Epithelial cell of prostate (primary cell): ENCODE data around the gene CLVS2.

Experiments
- DNase-seq: peaks from one replicate; pipeline ENCODE4 v3.0.0-alpha.2; 2011; ENCODE audit warnings: low read depth, low spot score
- H3K27ac ChIP-seq: fragments of 450-650 bp; 2 replicates; pipeline ENCODE4 v1.5.1; 2017; ENCODE audit warnings: mild to moderate bottlenecking

CLVS2 gene, protein sequence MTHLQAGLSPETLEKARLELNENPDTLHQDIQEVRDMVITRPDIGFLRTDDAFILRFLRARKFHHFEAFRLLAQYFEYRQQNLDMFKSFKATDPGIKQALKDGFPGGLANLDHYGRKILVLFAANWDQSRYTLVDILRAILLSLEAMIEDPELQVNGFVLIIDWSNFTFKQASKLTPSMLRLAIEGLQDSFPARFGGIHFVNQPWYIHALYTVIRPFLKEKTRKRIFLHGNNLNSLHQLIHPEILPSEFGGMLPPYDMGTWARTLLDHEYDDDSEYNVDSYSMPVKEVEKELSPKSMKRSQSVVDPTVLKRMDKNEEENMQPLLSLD

DNA sequence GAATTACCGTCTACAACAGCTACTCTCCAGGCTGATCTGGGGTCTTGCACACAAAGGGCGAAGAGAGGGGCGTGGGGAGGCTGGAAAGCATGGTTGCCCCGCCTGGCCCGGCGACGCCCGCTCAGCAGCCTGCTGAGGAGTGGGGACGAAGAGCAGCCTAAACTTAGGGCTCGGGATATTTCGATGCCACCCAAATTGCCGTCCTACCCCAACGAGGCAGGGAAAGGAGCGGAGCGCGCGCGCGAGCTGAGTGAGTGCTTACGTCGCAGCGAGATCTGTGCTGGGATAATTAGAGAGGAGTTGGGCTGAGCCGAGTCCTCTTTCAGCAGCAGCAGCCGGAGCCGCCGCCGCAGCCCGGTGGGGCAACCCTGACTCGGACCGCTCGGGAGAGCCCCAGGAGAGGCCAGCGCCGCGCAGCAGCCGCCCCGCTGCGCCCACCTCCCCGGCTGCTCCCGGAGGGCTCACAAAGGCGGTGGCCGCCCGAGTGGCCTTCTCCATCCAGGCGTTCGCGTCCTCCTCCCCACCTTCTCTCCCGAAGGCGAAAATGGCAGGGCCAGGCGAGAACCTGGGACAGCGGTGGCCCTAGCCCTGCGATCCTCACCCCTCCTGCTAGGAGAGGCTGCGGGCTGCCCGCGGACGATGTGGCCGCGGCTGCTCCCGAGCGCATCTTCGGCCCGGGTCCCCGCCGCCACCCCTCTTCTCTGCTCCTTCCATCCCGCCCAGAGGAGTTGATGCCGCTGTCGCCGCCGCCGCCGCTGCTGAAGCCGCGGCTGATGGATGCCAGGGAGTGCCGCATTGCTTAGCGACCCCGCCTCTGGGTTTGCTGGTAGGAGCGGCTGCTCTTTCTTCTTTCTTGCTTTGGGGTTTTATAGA lies at the start of gene CLVS2:
Gene CLVS2, plus strand, starts transcription at position 315 of the 873 bp plus-strand sequence. CDS start 1,543 bp downstream, outside the sequence.
- no peak for DNase-seq
- H3K27ac ChIP-seq = no peak within 1 kb of the TSS

- no peak overlapping the region for H3K27ac ChIP-seq
- no peak for DNase-seq
These were observed 48.7 kb upstream of the CLVS2 start for GRCh38 chr6:122947355-122947754.

- H3K27ac ChIP-seq = no peak overlapping the region
- DNase-seq = no peak
These were observed 42.3 kb upstream of the CLVS2 start for GRCh38 chr6:122953766-122954165.

DNA sequence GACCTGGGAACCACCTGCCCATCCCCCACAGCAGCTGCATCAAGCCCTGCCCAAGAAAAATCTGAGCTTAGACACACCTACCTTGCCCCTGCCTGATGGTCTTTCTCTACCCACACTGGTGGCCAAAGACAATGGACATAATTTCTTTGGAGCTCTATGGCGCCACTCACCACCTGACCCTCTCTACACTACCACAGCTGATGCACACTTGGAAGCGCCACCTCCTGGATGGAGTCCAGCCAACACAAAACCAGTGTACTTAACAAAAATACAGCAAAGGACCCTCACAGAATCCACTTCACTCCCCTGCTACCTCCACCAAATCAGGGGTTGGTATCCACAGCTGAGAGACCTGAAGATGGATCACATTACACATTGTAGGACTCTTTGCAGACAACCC lies 39.7 kb upstream of the CLVS2 start:
- DNase-seq = no peak

GRCh38 chr6:122962000-122962624 lies 33.9 kb upstream of the CLVS2 start:
- DNase-seq = no peak
- H3K27ac ChIP-seq = no peak overlapping the region

More for the DNA sequence above, 39.7 kb upstream of the CLVS2 start:
- no peak overlapping the region for H3K27ac ChIP-seq

DNA sequence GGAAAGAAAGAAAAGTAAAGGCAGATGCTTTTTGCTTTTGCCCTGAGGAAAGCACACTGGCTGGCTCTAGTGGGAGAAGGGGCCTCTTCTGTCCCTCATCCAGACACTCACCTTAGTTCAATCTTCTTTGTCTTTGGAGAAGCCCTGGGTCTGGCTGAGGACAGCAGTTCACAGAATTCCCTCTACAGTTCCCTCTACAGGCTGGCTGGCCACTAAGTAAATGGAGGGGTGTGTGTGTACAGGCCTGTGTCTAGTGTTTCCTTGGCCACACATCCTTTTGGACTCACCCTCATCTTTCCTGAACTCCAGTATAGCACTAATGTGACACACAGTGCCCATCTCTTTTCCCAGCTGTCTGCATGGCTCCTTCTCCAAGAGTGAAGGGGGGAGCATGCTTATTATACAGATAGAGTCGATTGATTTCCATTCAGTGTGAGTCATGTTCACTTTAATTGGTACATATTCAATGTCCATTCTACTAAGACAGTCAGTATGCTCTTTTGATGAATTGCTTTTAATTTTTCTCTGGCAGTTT lies 26.0 kb upstream of the CLVS2 start:
- DNase-seq = no peak
- H3K27ac ChIP-seq = no peak overlapping the region

DNA sequence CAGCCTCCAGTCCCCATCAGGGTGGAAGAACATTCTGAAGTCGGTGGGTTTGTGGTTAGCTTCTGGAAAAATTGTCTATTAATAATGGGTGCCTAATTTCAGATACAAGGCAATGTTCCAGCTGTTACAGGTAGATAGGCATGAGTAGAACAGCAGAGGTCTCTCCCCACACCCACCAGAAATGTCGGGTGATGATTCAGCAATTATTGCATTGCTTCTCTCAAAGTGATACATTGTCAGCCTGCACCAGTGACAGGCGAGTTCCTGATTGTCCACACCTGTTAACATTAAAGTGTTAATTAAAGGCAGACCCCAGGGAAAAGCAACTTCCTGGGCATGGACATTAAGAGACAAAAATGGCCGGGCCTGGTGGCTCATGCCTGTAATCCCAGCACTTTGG lies 18.9 kb upstream of the CLVS2 start:
- DNase-seq = no peak

DNA sequence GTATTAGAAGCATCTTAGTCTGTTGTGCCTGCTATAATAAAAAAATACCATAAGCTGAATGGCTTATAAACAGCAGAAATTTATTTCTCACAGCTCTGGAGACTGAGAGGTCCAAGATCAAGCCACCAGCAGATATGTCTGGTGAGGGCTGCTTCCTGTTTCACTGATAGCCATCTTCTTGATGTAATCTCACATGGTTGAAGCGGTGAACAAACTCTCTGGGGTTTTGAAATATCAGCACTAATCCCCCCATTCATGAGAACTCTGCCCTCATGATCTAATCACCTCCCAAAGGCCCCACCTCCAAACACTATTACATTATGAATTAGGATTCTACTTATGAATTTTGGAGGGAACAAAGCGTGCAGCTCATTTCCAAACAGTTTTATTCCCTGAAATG lies 11.6 kb upstream of the CLVS2 start:
- no peak overlapping the region for H3K27ac ChIP-seq

More for the DNA sequence above, 18.9 kb upstream of the CLVS2 start:
- H3K27ac ChIP-seq = no peak overlapping the region

DNA sequence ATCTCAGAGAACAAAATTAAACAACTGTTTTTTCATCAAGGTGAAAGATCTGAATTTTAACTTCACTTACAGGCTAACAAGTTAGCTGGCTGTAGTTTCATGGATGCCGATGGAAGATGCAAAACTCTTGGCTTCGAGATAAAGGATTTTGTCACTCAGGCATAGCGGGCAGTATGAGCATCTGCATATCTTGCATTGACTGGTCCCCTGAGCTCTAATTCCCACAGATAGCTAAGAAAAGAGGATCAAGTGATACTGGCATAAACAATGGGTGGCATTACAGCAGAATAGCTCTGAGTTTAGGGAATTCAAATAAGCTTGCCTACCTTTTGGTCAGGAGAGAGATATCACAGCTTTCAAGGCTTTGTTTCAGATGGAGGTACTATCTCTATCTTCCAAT lies 1.8 kb upstream of the CLVS2 start:
- no peak overlapping the region for H3K27ac ChIP-seq
- no peak for DNase-seq

More for the DNA sequence above, 11.6 kb upstream of the CLVS2 start:
- no peak for DNase-seq

DNA sequence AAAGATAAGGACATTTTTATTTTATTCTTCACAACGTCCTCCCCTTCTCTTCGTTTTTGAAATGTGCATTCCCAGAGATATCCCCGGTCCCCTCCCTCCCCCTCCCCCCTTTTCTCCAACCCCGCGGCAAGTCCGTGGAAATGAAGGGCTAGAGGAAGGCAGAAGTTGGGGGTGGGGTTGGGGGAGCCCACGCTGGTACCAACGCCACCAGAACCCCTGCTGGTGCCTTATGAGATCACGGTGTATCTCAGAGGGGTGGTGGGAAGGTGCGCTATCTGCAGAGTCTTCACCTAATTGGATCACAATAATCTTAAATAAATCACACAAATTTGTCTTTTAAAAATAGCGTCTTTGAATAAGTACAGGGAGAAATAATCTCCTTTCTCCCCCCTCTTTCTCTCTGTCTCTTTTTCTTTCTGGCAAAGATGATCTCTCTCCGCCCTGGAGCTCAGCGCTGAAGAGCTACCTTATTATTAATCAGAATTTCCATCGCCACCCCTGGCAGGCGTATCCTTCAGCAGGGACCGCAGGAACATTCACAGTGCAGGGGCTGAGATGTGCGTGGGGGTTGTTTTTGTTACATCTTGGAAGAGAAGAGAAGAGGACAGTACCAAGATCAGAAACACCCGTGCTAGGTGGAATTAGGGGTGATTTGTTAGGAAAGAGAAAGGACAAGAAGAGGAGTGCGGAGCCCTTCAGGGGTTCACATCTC lies 915 bp downstream of the CLVS2 start:
- no peak overlapping the region for H3K27ac ChIP-seq
- DNase-seq = no peak

DNA sequence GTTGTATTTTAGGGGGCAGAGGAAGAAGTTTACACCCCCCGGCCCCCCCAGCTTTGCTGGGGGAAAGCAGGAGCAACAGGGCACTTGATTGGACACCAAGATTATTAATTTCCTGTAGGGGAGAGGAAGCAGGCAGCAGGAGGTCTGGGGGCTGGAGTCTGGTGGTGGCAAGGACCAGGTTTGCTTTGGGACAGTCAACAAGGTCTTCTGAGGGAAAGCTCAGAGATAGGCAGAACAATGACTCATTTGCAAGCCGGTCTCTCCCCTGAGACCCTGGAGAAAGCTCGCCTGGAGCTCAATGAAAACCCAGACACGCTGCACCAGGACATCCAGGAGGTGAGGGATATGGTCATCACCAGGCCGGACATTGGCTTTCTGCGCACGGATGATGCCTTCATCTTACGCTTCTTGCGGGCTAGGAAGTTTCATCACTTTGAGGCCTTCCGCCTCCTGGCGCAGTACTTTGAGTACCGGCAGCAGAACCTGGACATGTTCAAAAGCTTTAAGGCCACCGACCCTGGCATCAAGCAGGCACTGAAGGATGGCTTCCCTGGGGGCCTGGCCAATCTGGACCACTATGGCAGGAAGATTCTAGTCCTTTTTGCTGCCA lies 1.6 kb downstream of the CLVS2 start:
- no peak for DNase-seq
- H3K27ac ChIP-seq = no peak overlapping the region

DNA sequence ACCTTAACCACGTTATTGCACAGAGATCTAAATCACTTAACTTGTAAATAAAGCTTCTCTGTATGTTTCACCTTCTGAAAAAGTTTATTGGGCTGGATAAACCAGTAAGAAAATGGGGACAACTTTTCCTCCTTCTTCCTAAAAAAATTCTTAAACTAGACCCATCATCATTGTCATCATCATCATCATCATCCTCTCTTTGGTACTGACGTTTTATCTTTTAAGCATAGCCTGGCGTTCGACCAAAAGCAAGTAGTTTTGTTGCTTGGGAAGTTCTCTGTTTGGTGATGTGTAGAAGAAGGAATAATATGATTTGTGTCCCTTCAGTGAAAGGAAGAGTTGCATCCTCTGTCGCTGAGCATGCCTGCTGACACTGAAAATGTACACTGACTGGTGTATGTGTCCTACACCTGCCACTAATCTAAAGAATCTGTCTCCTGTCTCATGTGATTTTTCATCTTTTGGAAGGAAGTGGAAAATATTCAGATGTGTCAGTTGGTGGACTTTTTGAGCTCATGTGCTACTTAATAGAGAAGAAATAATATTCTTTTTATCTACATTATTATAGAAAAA lies 2.5 kb downstream of the CLVS2 start:
- DNase-seq = no peak

GRCh38 chr6:123000244-123000770 lies 4.3 kb downstream of the CLVS2 start:
- DNase-seq = no peak
- no peak overlapping the region for H3K27ac ChIP-seq

More for the DNA sequence above, 2.5 kb downstream of the CLVS2 start:
- H3K27ac ChIP-seq = no peak overlapping the region

- no peak for DNase-seq
These were observed 5.5 kb downstream of the CLVS2 start for GRCh38 chr6:123001540-123001939.

DNA sequence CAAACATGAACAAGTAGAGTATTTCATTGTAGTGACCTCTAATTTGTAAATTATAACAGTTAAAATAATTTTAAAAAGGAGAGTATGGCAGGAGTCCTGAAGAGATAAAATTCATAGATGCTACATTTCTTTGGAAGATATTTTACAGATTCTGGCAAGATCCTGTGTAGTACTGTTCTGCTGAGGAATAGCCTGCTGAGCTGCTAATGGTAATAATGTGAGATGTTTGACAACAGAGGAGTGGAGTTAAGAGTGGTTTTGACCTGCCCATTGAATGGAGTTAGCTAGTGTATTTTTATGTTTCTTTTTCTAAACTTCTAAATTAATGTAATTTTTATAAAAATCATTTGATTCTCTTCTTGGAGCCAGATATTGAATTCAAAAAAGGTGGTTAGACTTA lies 11.8 kb downstream of the CLVS2 start:
- no peak for DNase-seq
- H3K27ac ChIP-seq = no peak overlapping the region

More at GRCh38 chr6:123001540-123001939, 5.5 kb downstream of the CLVS2 start:
- H3K27ac ChIP-seq = no peak overlapping the region

GRCh38 chr6:123009059-123009458 lies 13.0 kb downstream of the CLVS2 start:
- no peak for DNase-seq
- no peak overlapping the region for H3K27ac ChIP-seq

DNA sequence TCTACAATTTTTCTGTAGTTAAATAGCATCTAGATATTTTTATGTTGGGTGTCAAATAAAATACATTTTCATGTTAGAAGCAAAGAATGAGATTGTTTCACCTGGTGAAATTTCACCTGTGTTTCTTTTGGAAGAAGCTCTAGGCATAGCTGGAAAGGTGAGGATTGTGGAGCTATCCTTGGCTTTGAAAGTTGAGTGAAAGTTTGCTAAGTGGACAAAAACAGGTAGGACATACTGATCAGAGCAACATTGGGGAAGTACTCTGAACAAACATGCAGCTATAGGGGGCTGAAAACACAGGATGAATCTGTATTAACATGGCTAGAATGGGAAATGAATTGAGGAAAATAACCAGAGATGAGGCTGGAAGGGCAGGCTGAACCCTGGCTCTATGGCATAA lies 18.8 kb downstream of the CLVS2 start:
- H3K27ac ChIP-seq = no peak overlapping the region
- no peak for DNase-seq

DNA sequence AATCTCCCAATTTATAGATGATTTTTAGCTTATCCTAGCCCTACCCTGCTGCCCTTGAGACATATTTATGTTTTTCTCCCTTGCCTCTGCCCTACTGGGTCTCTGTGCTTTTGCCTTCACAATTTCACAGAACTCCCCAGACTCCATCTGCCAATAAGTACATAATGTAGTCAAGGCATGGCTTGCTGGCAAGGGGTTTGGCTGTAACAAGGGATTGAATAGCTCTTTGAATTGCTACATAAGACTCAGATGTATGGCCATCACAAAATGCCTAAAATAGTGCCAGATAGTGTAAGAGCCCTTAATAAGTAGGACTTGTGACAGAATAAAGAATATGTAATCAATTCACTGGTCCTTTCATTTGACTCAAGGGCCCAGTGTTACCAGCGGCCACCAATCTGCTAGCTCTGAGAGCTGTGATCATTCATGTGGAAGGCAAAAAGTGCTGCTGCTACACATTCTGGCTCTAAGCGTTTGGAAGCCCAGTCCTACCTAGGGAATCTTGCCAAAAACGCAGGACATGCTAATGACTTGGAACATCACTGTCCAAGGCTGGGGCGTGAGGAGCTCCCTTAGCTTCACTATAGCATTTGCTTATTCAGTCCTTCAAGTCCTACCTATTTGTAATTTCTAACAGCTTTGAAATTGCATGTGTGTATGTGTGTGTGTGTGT lies 20.5 kb downstream of the CLVS2 start:
- H3K27ac ChIP-seq = no peak overlapping the region
- no peak for DNase-seq
